GM21723 (cell line): Measurements from ENCODE around the gene NDUFA8.
A peak's percentile ranks its signal among the peaks of the same experiment; 100 is the strongest.

Experiments used
- ATAC-seq: cut with Tn5 transposase; IDR thresholded peaks from one replicate; pipeline ENCODE4 v1.9.1; 2021; ENCODE audit warnings: mild to moderate bottlenecking, moderate library complexity; ENCODE audit not compliant: unreplicated experiment

NDUFA8 gene

DNA sequence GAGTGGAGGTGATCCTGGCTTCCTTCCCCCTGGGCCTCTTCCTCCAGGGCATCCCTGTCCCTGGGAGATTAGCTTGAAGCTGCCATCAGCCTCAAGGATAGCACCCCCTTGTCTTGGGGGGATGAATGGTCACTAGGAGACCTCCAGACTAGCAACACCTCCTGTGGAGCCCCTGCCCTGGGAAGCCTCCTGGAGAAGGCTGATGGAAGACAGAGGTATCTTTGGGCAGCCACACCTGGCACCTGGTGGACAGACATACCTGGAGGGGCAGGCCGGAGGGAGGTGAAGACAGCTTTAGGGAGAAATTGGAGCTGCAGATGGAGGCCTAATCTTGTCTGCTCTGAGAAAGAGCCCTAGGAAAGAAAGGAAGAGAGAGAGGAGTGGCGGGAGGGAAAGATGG is 57.4 kb downstream of the NDUFA8 start:
- ATAC-seq: no peak

DNA sequence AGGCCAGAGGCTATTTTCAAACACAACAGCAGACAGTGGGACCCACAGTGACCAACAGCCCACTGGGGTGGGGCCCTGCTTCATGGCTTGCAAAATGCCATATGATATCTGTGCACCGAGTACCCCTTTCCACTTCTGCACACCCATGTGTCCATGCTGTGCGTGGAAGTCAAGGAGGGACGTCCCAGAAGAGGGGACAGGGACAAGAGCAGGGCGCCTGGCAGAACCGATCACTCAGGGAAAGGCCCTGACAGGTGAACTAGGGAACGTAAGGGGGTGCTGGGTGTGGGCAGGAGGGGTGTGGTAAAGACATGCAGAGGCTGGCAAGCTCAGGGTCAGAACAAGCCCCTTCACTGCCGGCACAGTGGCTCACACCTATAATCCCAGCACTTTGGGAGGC is 58.8 kb downstream of the NDUFA8 start:
- no peak for ATAC-seq

DNA sequence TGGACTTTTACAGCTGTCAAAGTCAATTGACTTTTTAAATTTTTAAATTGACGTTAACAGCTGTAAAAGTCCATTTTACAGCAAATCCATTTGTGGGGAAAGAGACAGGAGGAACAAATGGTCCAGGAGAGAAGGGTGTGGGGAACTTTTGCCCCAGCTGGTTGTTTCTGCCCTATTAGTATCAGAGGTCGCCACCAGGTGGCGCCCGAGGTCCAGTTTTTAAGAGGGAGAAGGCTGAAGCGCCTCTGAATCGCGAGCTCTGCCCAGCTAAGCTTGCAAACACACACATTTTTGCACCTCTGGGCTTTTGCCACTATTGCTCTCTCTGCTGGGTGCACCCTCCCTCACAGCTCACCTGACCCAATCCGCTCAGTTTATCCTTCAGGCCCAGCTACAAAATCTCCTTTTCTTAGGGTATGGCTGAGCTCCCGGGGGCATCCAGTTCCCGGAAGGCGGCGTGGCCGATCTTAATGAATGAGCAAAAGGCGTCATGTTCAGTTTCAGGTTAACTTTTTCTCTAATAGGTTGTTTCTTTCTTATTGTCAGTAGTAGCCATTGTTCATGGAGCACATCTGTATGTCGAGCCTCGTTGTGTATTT is 60.2 kb downstream of the NDUFA8 start:
- peak; percentile 57 for ATAC-seq

DNA sequence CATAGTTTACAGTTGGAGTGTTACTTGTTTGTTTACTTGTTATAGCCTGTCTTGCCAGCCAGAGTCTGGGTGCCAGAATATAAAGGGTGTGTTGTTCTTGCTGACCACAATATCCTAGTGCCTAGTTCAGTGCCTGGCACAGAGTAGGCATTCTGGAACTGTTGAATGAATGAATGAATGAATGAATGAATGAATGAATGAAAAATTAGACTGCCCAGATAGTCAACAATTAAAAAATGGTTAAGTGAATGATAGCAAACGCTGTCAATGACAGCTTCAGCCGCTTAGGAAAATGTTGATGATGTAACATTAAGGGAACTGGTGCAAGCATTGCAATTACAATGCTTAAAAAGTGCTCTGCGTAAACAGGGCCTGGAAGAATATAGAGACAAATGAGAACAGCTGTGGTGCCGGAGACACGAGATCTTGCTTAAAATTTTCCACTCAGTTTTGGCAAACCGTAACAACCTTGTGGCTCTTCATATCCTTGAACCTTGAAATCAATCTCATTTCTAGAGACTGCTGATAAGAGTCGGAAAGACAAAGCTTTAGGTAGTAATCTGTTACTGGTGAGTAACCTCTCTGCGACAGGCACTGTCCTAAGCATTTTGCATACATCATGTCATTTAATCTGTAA is 61.8 kb downstream of the NDUFA8 start:
- ATAC-seq: no peak

DNA sequence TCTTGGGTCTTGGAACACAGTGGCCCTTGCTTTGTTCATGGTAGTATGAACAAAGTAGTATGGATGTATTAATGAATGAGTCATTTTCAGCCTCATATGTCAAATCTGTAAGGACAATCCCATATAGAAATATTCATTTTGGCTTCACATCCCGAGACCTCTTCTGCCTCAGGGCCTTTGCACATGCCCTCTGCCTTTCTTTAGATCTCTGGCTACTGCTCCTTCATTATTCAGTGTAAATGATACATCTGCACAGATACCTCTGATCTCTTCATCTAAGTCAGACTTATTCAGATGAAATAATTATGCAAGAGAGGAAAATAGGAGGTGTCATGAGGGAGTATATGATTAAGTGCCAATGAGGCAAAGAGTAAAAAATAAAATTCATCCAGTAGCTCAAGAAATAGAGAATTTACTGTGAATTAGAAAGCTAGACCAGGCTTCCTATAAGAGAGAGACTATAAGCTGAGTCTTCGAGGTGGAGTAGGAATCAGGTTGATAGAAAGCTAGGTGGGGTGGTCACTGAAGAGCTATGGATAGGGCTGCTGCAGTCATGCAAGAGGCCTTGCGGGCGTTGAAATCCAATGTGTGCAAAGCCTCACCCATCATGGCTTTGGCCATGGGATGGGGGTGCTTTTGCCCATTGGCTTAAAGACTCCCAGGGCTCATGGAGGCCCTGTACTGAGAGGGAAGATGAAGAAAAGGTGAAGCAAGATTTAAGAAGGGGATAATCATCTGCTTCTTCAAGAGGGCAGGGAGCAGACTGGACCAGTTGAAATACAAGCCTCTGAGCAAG is 62.8 kb downstream of the NDUFA8 start:
- no peak for ATAC-seq

DNA sequence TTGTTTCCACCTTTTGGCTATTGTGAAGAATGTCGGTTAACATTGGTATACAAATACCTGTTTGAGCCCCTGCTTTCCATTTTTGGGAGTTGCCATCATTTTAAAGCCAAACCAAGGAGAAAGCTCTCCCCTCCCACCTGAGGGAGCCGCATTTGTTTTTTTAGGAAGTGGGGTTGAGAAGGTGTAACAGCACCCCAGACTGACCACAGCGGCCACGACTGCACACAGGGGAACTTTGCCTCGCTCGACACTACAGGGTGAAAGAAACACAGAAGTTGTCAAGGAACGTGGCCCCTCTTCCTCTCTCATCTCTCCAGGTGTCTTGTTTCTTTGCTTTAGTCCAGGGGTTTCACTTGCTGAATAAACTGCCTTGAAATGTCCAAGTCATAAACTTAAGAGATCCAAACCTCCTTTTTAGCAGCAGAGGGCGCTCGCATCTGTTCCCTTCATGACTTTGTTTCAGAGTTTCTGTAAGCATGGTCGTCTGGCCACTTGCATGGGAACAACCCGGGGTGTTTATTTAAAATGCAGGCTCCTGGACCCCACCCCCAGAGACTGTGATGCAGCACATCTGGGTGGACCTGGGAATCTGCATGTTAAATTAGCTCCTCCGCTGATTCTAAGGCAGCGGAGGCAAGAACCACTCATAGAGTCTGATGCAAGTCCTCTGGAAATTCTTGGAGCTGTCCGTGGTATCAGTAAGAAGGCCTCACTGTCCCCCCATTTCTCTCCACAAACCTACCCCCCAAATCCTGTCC is 64.4 kb downstream of the NDUFA8 start:
- no peak for ATAC-seq
